Activated naive CD4-positive, alpha-beta T cell treated with anti-CD3 and anti-CD28 coated beads, Interleukin-2, amount 10 ng/mL, durations not matched to agents 7 days and 5 days (primary cell): ENCODE data around the gene L1TD1.
"Not testable (repeated sequence)": the region's sequence is repeated elsewhere in the genome, so short reads cannot be mapped to it uniquely, and the experiment has no call there.

ENCODE experiments used
- CTCF ChIA-PET: fragments of 350-600 bp; sonication (Branson Sonifier 250); formaldehyde crosslinking; loops from one replicate; lab custom pipeline; 2021; ENCODE audit warnings: antibody characterized with exemption; lab: Charles Lee
- DNase-seq: peaks from one replicate; pipeline ENCODE4 v3.0.0-alpha.2; 2020
- H3K27ac Mint-ChIP-seq: one replicate; pipeline ENCODE4 v1.8.0; 2021; ENCODE audit warnings: mild to moderate bottlenecking, moderate library complexity, mixed read lengths
- H3K27me3 Mint-ChIP-seq: one replicate; pipeline ENCODE4 v1.8.0; 2021; ENCODE audit warnings: mild to moderate bottlenecking, mixed read lengths
- H3K36me3 Mint-ChIP-seq: one replicate; pipeline ENCODE4 v1.8.0; 2021; ENCODE audit warnings: mixed read lengths
- H3K4me1 Mint-ChIP-seq: one replicate; pipeline ENCODE4 v1.8.0; 2021; ENCODE audit warnings: mixed read lengths
- H3K4me3 Mint-ChIP-seq: one replicate; pipeline ENCODE4 v1.8.0; 2021; ENCODE audit warnings: mild to moderate bottlenecking, moderate library complexity, mixed read lengths
- H3K9me3 Mint-ChIP-seq: one replicate; pipeline ENCODE4 v1.8.0; 2021; ENCODE audit warnings: mixed read lengths

Gene L1TD1

GRCh38 chr1:62194651-62195544 lies at the start of gene L1TD1:
L1TD1 (plus strand) TSS chr1:62194849; CDS start chr1:62206629, 11,780 bp downstream.
- Mint-ChIP-seq H3K27me3 (peaks cover 56% of the 10 kb centered on the region), H3K9me3 (no peaks in the 10 kb centered on the region), H3K36me3 (no peaks in the 10 kb centered on the region), H3K4me1 (peaks cover 4% of the 10 kb centered on the region), H3K27ac (no peak within 1 kb of the TSS), H3K4me3 (no peak within 1 kb of the TSS)
- no peak for DNase-seq
- CTCF ChIA-PET, result no interaction called here

DNA sequence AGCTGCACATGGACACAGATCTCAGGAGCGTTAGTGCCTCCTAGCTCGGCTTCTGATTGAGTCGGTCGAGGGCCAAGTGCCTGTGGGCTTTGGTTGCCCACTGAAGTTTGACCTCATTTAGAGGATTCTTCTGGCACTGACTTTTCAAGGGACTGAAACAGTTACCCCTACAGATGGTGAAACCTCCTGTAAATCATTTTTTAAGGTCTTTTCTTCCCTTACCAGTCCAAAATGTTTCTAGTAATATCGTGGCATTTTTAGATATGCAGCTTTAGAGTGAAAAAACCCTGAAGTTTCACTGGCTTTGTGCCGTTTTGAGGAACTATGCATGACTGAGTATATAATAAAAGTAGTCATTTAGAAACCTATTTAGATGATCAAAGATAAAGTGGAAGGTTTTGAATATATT lies 34.7 kb upstream of the L1TD1 start:
- DNase-seq, result no peak
- no peaks in the 10 kb centered on the region for H3K4me1 Mint-ChIP-seq
- CTCF ChIA-PET, result no interaction called here
- H3K36me3 Mint-ChIP-seq, result no peaks in the 10 kb centered on the region
- no peaks in the 10 kb centered on the region for H3K27me3 Mint-ChIP-seq
- no peak overlapping the region for H3K27ac Mint-ChIP-seq
- no peaks in the 10 kb centered on the region for H3K9me3 Mint-ChIP-seq
- no peak overlapping the region for H3K4me3 Mint-ChIP-seq

DNA sequence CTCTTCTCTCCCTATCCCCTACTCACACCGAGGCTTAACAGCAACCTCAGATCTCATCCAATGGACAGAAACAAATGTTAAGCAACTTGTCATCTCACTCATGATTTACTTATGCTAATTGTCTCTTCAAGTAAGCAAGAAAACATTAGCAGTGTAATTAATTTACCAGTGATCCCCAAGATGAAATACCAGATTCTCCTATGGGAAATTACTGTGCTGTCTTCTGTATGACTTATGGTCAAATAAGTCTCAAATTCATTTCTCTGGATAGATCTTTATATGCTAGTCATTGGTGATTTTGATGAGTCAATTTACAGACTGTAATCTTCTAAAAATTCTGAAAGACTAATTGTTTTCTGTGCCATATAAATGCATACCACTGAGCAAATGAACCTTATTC lies 32.9 kb upstream of the L1TD1 start:
- H3K4me3 Mint-ChIP-seq, result no peak overlapping the region
- no peaks in the 10 kb centered on the region for H3K27me3 Mint-ChIP-seq
- H3K36me3 Mint-ChIP-seq, result no peaks in the 10 kb centered on the region
- no peak overlapping the region for H3K27ac Mint-ChIP-seq
- H3K9me3 Mint-ChIP-seq, result no peaks in the 10 kb centered on the region
- no peaks in the 10 kb centered on the region for H3K4me1 Mint-ChIP-seq
- CTCF ChIA-PET, result no interaction called here
- no peak for DNase-seq

DNA sequence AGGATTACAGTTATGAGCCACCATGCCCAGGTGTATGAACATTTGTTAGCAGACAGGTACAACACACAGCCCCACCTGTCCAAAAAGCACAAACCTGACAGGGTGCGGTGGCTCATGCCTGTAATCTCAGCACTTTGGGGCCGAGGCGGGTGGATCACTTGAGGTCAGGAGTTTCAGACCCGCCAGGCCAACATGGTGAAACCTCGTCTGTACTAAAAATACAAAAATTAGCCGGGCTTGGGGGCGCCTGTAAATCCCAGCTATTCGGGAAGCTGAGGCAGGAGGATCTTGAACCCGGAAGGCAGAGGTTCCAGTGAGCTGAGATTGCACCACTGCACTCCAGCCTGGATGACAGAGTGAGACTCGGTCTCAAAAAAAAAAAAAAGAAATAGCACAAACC lies 24.3 kb upstream of the L1TD1 start:
- H3K4me1 Mint-ChIP-seq, H3K36me3 Mint-ChIP-seq, H3K4me3 Mint-ChIP-seq, H3K27ac Mint-ChIP-seq, H3K27me3 Mint-ChIP-seq, H3K9me3 Mint-ChIP-seq, CTCF ChIA-PET, DNase-seq: not testable (repeated sequence)

DNA sequence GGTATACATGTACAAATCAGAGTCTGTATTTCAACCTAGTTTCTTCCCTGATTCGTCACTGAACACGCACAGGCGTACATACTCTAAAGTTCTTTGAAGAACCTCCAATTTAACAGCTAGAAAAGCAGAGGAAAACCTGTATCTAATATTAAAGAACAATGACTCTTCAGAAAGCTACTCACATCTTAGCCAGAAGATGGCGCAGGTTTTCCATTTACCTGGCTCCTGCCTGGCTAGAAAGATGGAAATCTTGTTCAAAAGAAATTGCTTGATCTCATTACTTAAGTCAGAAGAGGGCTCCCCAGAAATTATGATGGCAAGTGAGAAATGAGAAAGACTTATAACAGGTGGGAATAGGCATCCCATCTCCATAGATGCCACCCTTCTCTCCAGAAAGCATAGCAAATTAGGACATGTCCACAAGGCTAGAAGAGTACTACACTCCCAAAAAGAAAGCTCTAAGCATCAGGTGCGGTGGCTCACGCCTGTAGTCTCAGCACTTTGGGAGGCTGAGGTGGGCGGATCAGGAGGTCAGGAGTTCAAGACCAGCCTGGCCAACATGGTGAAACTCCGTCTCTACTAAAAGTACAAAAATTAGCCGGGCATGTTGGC lies 19.0 kb upstream of the L1TD1 start:
- H3K27me3 Mint-ChIP-seq, result peaks cover 4% of the 10 kb centered on the region
- CTCF ChIA-PET, result interaction anchor here (0.6 to 3.5 kb wide), 23 partner anchors 9 to 570 kb away, joined by 3 to 85 read pairs (median 3); no protein-coding TSS in a partner anchor

DNA sequence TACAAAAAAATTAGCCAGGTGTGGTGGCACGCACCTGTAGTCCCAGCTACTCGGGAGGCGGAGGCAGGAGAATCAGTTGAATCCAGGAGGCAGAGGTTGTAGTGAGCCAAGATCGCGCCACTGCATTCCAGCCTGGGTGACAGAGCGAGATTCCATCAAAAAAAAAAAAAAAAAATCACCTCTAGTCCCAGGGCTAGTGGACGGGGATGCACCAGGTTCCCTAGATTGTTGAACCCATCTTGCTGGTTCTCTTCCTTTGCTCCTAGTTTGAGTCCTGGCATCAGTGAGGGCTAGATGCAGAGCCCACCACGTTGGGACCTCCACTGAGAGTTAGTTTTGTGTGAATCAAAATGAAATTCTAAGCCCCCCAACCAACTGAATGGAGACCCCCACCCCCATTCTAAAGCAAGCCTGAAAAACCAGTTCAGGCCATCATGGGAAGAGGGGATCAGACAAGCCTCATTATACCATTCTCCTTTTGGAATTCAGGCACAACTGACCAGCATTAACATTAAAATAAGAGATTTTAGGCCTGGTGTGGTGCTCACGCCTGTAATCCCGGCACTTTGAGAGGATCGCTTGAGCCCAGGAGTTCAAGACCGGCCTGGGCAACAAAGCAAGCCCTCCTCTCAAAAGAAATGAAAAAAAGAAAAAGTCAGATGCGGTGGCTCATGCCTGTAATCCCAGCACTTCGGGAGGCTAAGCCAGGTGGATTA lies 17.9 kb upstream of the L1TD1 start:
- Mint-ChIP-seq H3K27me3 (peaks cover 4% of the 10 kb centered on the region), H3K4me1 (no peaks in the 10 kb centered on the region), H3K4me3 (no peak overlapping the region), H3K36me3 (no peaks in the 10 kb centered on the region), H3K9me3 (no peaks in the 10 kb centered on the region), H3K27ac (no peak overlapping the region)
- CTCF ChIA-PET, result interaction anchor here (1.3 to 3.5 kb wide), 5 partner anchors 201 to 569 kb away, joined by 3 to 85 read pairs (median 5); no protein-coding TSS in a partner anchor
- no peak for DNase-seq

More for the DNA sequence above, 19.0 kb upstream of the L1TD1 start:
- Mint-ChIP-seq H3K4me1 (no peaks in the 10 kb centered on the region), H3K9me3 (no peaks in the 10 kb centered on the region), H3K27ac (no peak overlapping the region), H3K36me3 (no peaks in the 10 kb centered on the region), H3K4me3 (no peak overlapping the region)
- peak; percentile 60 for DNase-seq

DNA sequence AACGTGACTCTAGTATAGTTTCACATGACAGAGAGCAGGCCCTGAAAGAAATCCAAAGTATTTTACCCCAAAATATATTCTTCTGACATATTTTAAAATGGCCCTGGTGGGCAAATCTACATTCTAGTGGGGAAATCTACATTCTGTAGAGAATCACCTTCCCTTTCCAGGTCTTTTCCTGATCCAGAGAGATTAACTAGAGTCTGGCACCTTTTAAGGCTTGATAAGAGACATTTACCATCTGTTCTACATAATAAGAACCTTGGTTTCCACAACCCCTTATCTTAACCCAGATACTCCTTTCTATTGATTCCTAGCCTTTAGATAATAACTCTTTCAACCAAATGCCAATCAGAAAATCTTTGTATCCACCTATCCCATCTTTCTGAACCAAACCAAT lies 17.0 kb upstream of the L1TD1 start:
- CTCF ChIA-PET, result no interaction called here
- Mint-ChIP-seq H3K4me1 (no peaks in the 10 kb centered on the region), H3K36me3 (no peaks in the 10 kb centered on the region), H3K9me3 (no peaks in the 10 kb centered on the region), H3K27me3 (no peaks in the 10 kb centered on the region), H3K4me3 (no peak overlapping the region), H3K27ac (no peak overlapping the region)
- DNase-seq, result no peak

GRCh38 chr1:62178372-62178771 lies 16.3 kb upstream of the L1TD1 start:
- Mint-ChIP-seq H3K4me3 (no peak overlapping the region), H3K27ac (no peak overlapping the region), H3K27me3 (no peaks in the 10 kb centered on the region), H3K36me3 (no peaks in the 10 kb centered on the region), H3K4me1 (no peaks in the 10 kb centered on the region), H3K9me3 (no peaks in the 10 kb centered on the region)
- CTCF ChIA-PET, result no interaction called here
- no peak for DNase-seq

GRCh38 chr1:62180054-62180453 lies 14.6 kb upstream of the L1TD1 start:
- CTCF ChIA-PET, result interaction anchor here (1.0 to 1.4 kb wide), 2 partner anchors 49 to 223 kb away, joined by 3 to 4 read pairs; no protein-coding TSS in a partner anchor
- not testable (repeated sequence) for H3K4me3 Mint-ChIP-seq, H3K9me3 Mint-ChIP-seq, DNase-seq, H3K36me3 Mint-ChIP-seq, H3K27ac Mint-ChIP-seq, H3K4me1 Mint-ChIP-seq, H3K27me3 Mint-ChIP-seq

DNA sequence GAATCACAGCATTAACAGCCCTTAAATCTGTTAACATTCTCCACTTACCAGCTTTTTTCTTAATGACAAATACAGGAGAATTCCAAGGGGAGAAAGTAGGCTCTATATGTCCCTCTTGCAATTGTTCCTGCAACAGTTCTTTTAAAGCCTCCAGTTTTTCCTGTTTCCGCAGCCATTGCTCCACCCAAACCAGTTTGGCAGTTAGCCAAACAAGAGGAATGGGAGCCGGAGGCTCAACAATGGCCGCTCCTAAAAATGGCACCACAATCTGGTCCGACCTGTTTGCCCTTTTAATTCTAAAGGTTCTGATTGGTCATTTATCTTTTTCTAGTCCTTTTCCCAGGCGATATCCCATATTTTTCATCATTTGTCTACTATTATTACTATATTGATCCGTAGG lies 14.0 kb upstream of the L1TD1 start:
- no peaks in the 10 kb centered on the region for H3K36me3 Mint-ChIP-seq
- H3K4me3 Mint-ChIP-seq, result no peak overlapping the region
- no peaks in the 10 kb centered on the region for H3K4me1 Mint-ChIP-seq
- no peak overlapping the region for H3K27ac Mint-ChIP-seq
- no peaks in the 10 kb centered on the region for H3K9me3 Mint-ChIP-seq
- CTCF ChIA-PET, result no interaction called here
- no peaks in the 10 kb centered on the region for H3K27me3 Mint-ChIP-seq
- DNase-seq, result no peak

DNA sequence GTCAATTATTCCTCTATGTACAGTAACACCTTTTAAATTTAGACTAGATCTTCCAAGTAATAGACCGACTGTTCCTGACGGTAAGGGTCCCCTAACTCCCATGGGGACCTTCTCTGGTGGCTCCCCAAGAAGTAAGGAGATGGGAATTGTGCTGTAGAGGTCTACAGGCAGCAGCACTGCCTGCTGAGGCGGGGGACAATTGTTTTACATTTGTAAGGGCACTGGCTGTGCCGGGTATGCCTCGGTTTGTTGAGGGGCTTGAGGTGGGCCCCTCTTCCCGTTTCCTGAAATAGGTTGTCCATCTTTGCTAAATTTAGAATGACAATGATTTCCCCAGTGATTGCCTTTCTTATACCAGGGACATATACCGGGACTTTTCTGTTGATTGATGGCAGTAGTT lies 13.1 kb upstream of the L1TD1 start:
- Mint-ChIP-seq H3K4me1 (no peaks in the 10 kb centered on the region), H3K27me3 (no peaks in the 10 kb centered on the region), H3K36me3 (no peaks in the 10 kb centered on the region), H3K27ac (no peak overlapping the region), H3K4me3 (no peak overlapping the region), H3K9me3 (no peaks in the 10 kb centered on the region)
- DNase-seq, result no peak
- CTCF ChIA-PET, result no interaction called here

DNA sequence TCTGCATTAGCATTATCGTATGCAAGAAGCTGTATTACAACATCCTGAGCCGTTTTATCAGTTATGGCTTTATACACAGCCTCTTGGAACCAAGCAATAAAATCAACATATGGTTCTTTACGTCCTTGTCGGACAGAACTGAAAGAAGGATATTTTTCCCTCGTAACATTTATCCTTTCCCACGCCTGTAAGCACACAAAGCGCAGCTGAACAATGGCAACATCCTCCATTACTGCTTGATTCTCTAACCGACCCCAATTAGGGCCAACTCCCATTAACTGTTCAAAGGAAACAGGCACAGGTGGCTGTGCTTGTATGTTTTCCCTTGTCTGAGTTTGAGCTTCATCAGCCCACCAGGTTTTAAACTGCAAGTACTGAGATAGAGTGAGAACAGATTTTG lies 12.5 kb upstream of the L1TD1 start:
- H3K27me3 Mint-ChIP-seq, H3K4me3 Mint-ChIP-seq, H3K4me1 Mint-ChIP-seq, CTCF ChIA-PET, DNase-seq, H3K27ac Mint-ChIP-seq, H3K36me3 Mint-ChIP-seq, H3K9me3 Mint-ChIP-seq: not testable (repeated sequence)

- not testable (repeated sequence) for H3K27ac Mint-ChIP-seq, H3K36me3 Mint-ChIP-seq, H3K4me1 Mint-ChIP-seq
These were observed 11.3 kb upstream of the L1TD1 start for GRCh38 chr1:62183164-62184020.

More at GRCh38 chr1:62183164-62184020, 11.3 kb upstream of the L1TD1 start:
- DNase-seq, H3K4me3 Mint-ChIP-seq, H3K27me3 Mint-ChIP-seq, H3K9me3 Mint-ChIP-seq: not testable (repeated sequence)
- CTCF ChIA-PET, result interaction anchor here (1.1 kb wide), 1 partner anchor 222 kb away, joined by 3 read pairs; no protein-coding TSS in a partner anchor
